Smooth muscle cell (in vitro differentiated cells): ENCODE measurements around the gene PRKAB2. TPM values are rescaled to one million over a fixed set of nuclear protein-coding genes. Genes with fewer than 3 reads are reported as not detected.

Source experiments
- DNase-seq: peaks from one replicate; lab custom pipeline; 2025; ENCODE audit not compliant: unreplicated experiment; lab: John Stamatoyannopoulos, UW
- H2AFZ ChIP-seq: fragments of 200-600 bp; sonication (generic); 2 replicates; pipeline ENCODE4 v1.6.0; 2016; ENCODE audit warnings: antibody characterized with exemption, low read depth, mild to moderate bottlenecking
- H3F3A ChIP-seq: fragments of 200-600 bp; sonication (generic); 2 replicates; pipeline ENCODE4 v1.6.0; 2017; ENCODE audit warnings: antibody characterized with exemption, low read depth
- H3K27ac ChIP-seq: fragments of 200-600 bp; sonication (generic); 2 replicates; pipeline ENCODE4 v1.5.1; 2016; ENCODE audit warnings: low read depth, mild to moderate bottlenecking
- H3K27me3 ChIP-seq: fragments of 200-600 bp; sonication (generic); 2 replicates; pipeline ENCODE4 v1.6.1; 2016; ENCODE audit warnings: low read depth, mild to moderate bottlenecking
- H3K36me3 ChIP-seq: fragments of 200-600 bp; sonication (generic); 2 replicates; pipeline ENCODE4 v1.5.1; 2016; ENCODE audit warnings: low read depth
- H3K4me1 ChIP-seq: fragments of 200-600 bp; sonication (generic); 2 replicates; pipeline ENCODE4 v1.5.1; 2016; ENCODE audit warnings: low read depth
- H3K4me2 ChIP-seq: fragments of 200-600 bp; sonication (generic); 2 replicates; pipeline ENCODE4 v1.6.0; 2016; ENCODE audit warnings: mild to moderate bottlenecking
- H3K4me3 ChIP-seq: fragments of 200-600 bp; sonication (generic); 2 replicates; pipeline ENCODE4 v1.5.1; 2016; ENCODE audit warnings: mild to moderate bottlenecking
- H3K79me2 ChIP-seq: fragments of 200-600 bp; sonication (generic); 2 replicates; pipeline ENCODE4 v1.6.0; 2016; ENCODE audit warnings: low read depth, mild to moderate bottlenecking
- H3K9ac ChIP-seq: fragments of 200-600 bp; sonication (generic); 2 replicates; pipeline ENCODE4 v1.6.0; 2016; ENCODE audit warnings: low read depth
- H3K9me3 ChIP-seq: fragments of 200-600 bp; sonication (generic); replicated peaks from 2 replicates; pipeline ENCODE4 v1.5.1; 2016; ENCODE audit warnings: low read depth
- H4K20me1 ChIP-seq: fragments of 200-600 bp; sonication (generic); 2 replicates; pipeline ENCODE4 v1.6.0; 2016; ENCODE audit warnings: low read depth
- WGBS: methylation state at CpG from one replicate; pipeline ENCODE4 v1.1.7; 2016; ENCODE audit warnings: low lambda C conversion rate; 5-methylcytosine and 5-hydroxymethylcytosine counted together
- polyA plus RNA-seq: library from polyadenylated mRNA; unstranded; fragments of >200 nt; fragmentation: Nextera tagmentation; extraction: Ambion mirVana; gene quantifications from 2 replicates; pipeline ENCODE4 v1.2.1, GENCODE V29; 2016
- total RNA-seq: library from RNA; depleted of rRNA; stranded (reverse); fragments of >200 nt; gene quantifications from 2 replicates; pipeline ENCODE4 v1.2.3, GENCODE V29; 2014
- TF ChIP-seq, protein P1 (sequence below): fragments of 200-600 bp; sonication (generic); IDR thresholded peaks from 2 replicates; pipeline ENCODE4 v1.5.1; 2017; ENCODE audit warnings: borderline replicate concordance, mild to moderate bottlenecking, antibody characterized with exemption; ENCODE audit not compliant: insufficient read depth, poor library complexity, severe bottlenecking

Gene PRKAB2, protein sequence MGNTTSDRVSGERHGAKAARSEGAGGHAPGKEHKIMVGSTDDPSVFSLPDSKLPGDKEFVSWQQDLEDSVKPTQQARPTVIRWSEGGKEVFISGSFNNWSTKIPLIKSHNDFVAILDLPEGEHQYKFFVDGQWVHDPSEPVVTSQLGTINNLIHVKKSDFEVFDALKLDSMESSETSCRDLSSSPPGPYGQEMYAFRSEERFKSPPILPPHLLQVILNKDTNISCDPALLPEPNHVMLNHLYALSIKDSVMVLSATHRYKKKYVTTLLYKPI
- total RNA-seq (50.8 and 54.5 TPM in 2 replicates), polyA plus RNA-seq (22.9 and 28.1 TPM in 2 replicates)

DNA sequence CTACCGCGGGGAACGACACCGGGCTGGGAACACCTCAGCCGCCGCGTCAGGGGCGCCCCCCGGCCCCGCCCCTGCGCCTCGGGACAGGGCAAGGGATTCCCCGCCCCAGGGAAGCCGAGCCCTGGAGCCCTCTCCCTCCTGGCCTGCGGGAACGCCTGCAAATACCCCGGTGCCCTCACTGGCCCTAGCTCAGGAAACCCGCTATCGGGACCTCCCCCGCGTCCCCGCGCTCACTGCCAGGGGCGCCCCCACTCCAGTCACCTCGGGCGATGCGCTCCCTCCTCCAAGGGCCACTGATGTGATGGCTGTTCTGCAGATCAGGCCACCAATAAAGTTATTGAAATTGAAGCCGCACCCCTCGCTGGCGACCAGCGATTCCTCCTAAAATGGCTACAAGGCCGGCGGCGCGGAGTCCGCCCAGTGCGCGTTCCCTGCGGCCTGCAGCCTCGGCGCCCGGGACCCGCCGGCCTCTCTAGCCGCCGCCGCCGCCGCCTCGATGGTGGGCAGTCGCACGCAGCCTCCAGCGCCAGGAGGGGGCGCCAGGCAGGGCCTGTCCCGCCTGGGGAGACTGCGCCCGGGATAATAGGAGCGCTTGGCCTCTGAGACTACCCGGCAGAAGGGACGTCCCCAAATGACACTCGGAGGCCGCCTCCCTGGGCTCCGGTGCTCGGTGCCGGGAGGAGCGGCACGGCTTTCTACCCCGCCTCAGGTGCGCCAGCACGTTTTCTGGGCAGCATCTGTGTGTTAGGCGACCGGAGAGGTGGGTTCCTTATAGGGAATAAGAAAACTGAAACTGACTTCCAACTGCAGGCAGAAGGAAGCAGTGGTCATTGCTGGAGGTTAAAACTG is at the start of gene PRKAB2:
Gene PRKAB2, minus strand, starts transcription at position 303 of the 849 bp plus-strand sequence. CDS start 326 bp downstream, outside the sequence.
- Histone ChIP-seq H3K4me3 (peak within 1 kb of the TSS; percentile 93), H3K4me2 (peak within 1 kb of the TSS; percentile 98), H4K20me1 (no peaks in the 10 kb centered on the region), H3K4me1 (peaks cover 44% of the 10 kb centered on the region), H2AFZ (peak within 1 kb of the TSS; percentile 97), H3K9me3 (no peaks in the 10 kb centered on the region), H3F3A (peaks cover 13% of the 10 kb centered on the region), H3K36me3 (peaks cover 7% of the 10 kb centered on the region), H3K27me3 (no peaks in the 10 kb centered on the region), H3K79me2 (peaks cover 52% of the 10 kb centered on the region), H3K9ac (peak within 1 kb of the TSS; percentile 92), H3K27ac (peak within 1 kb of the TSS; percentile 100)
- peak; percentile 88 for DNase-seq
- WGBS: 2% methylated on average over 67 of the region's 72 CpGs
- TF ChIP-seq, protein P1, sequence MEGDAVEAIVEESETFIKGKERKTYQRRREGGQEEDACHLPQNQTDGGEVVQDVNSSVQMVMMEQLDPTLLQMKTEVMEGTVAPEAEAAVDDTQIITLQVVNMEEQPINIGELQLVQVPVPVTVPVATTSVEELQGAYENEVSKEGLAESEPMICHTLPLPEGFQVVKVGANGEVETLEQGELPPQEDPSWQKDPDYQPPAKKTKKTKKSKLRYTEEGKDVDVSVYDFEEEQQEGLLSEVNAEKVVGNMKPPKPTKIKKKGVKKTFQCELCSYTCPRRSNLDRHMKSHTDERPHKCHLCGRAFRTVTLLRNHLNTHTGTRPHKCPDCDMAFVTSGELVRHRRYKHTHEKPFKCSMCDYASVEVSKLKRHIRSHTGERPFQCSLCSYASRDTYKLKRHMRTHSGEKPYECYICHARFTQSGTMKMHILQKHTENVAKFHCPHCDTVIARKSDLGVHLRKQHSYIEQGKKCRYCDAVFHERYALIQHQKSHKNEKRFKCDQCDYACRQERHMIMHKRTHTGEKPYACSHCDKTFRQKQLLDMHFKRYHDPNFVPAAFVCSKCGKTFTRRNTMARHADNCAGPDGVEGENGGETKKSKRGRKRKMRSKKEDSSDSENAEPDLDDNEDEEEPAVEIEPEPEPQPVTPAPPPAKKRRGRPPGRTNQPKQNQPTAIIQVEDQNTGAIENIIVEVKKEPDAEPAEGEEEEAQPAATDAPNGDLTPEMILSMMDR: peak; percentile 83

DNA sequence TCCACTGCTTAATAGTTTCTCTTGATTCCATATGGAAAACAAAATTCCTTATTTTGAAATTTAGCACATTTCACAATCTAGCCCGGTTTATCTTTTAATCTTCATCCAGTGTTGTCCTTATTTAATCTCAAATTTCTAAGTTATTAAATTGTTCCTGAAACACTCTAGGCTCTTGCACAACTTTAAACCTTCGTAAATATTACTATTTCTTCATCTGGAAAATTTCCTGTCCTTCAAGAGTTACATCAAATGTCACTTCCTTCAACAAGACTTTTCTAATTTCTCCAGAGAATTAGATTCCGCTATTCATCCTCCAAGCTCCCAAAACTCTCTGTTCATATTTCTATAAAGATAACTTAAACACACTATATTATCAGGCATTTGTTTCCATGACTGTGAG is 46.3 kb upstream of the PRKAB2 start:
- 64% methylated on average over 3 of the region's 3 CpGs for WGBS
- Histone ChIP-seq H3K27me3 (no peaks in the 10 kb centered on the region), H3K4me1 (no peaks in the 10 kb centered on the region), H3F3A (peaks cover 5% of the 10 kb centered on the region), H3K9ac (no peak overlapping the region), H2AFZ (no peak overlapping the region), H3K9me3 (no peaks in the 10 kb centered on the region), H3K79me2 (no peaks in the 10 kb centered on the region), H3K4me3 (no peak overlapping the region), H3K4me2 (no peak overlapping the region), H3K27ac (no peak overlapping the region), H3K36me3 (no peaks in the 10 kb centered on the region), H4K20me1 (no peaks in the 10 kb centered on the region)
- TF ChIP-seq, protein P1: no peak
- no peak for DNase-seq

- no peak overlapping the region for H3K4me2 ChIP-seq
- TF ChIP-seq, protein P1: no peak
- H3K79me2 ChIP-seq: no peaks in the 10 kb centered on the region
- H3K9ac ChIP-seq: no peak overlapping the region
- H3K4me3 ChIP-seq: no peak overlapping the region
- H3K36me3 ChIP-seq: no peaks in the 10 kb centered on the region
- no peak overlapping the region for H2AFZ ChIP-seq
- no peaks in the 10 kb centered on the region for H3K9me3 ChIP-seq
- no peaks in the 10 kb centered on the region for H4K20me1 ChIP-seq
- H3F3A ChIP-seq: no peaks in the 10 kb centered on the region
- H3K4me1 ChIP-seq: peaks cover 2% of the 10 kb centered on the region
- no peaks in the 10 kb centered on the region for H3K27me3 ChIP-seq
- no peak for DNase-seq
- WGBS: 95% methylated on average over 7 of the region's 7 CpGs
- H3K27ac ChIP-seq: no peak overlapping the region
Observed at GRCh38 chr1:147217141-147217540, 44.9 kb upstream of the PRKAB2 start.
